GM12801 (cell line): ENCODE results near the gene ZNF322.

Experiments used
- TF ChIP-seq, protein P1 (sequence below): IDR thresholded peaks from one replicate; pipeline ENCODE4 v1.5.1; 2011; ENCODE audit warnings: control low read depth; ENCODE audit not compliant: insufficient read length; ENCODE audit errors: extremely low read depth

Gene ZNF322

DNA sequence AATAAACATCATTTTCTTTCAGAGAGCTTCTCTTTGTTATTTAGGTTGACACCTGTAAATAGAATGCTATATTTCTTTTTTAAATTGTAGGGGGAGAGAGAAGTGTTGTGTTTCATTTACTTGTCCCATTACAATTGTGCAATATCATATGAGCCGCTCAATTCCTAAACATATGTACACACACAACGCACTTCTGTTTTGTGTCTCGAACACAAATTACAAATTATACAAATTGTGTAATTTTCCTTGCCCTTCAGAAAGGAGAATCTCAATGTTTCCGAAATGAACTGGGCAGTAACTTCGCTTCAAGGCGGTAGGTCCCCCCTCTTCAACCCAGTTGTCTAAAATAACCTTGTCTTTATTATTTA is 65.4 kb downstream of the ZNF322 start:
- TF ChIP-seq, protein P1, sequence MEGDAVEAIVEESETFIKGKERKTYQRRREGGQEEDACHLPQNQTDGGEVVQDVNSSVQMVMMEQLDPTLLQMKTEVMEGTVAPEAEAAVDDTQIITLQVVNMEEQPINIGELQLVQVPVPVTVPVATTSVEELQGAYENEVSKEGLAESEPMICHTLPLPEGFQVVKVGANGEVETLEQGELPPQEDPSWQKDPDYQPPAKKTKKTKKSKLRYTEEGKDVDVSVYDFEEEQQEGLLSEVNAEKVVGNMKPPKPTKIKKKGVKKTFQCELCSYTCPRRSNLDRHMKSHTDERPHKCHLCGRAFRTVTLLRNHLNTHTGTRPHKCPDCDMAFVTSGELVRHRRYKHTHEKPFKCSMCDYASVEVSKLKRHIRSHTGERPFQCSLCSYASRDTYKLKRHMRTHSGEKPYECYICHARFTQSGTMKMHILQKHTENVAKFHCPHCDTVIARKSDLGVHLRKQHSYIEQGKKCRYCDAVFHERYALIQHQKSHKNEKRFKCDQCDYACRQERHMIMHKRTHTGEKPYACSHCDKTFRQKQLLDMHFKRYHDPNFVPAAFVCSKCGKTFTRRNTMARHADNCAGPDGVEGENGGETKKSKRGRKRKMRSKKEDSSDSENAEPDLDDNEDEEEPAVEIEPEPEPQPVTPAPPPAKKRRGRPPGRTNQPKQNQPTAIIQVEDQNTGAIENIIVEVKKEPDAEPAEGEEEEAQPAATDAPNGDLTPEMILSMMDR: no peak

DNA sequence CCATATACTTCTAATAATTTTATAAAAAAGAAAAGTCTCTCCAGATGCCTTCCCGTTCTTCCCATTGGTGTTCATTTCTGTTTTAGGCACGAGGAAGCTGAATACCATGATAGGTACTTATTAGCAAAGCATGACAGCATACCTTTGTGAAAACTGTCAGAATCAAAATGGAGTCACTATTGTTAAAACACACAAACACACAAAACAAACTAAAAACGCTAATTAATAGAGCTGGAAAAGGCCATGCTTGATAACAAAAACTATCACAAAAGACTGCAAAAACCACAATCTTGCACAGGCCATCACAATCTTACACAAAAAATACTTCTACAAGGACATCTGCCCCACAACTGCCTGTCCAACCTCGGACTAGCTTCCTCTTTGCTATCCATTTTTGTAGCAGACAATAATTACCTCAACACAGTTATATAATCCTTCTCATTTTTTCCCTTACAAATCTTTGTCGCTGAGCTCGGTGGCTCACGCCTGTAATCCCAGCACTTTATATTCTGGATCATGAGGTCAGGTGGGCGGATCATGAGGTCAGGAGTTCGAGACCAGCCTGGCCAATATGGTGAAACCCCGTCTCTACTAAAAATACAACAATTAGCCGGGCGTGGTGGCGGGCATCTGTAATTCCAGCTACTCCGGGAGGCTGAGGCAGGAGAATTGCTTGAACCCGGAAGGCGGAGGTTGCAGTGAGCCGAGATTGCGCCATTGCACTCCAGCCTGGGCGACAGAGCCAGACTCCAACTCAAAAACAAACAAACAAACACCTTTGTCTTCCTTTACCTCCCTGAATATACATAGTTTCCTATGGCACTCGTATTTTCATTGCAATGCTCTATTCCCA is 66.0 kb downstream of the ZNF322 start:
- TF ChIP-seq, protein P1: no peak

DNA sequence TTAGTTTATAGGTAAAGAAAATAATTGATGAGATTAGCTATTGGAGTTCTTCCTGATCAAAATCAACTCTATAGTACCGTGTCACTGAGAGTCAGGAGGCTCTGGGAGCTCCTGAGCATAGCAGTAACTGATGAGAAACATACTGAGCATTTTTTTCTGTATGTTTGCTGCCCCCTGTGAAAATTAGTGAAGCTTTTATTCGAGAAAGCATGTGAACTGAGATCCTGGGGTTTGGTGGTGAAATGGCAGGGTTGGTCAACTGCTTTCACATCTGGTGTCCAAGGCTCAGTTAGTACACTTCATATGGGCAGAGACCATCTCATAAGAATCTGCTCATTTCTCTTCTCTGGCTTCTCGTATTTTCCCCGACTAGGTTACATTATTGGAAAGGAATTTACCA is 66.9 kb downstream of the ZNF322 start:
- TF ChIP-seq, protein P1: no peak

DNA sequence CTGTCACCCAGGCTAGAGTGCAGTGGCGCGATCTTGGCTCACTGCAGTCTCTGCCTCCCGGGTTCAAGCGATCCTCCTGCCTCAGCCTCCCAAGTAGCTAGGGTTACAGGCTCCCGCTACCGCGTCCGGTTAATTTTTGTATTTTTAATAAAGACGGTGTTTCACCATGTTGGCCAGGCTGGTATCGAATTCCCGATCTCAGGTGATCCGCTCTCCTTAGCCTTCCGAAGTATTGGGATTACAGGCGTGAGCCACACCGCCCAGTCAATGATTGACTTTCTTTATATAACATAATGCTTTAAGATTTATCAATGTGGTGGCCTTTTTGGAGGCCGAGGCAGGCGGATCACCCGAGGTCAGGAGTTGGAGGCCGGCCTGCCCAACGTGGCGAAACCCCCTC is 70.6 kb downstream of the ZNF322 start:
- TF ChIP-seq, protein P1: no peak
